GM19328 (cell line): Measurements from ENCODE around the gene CYP4F11.
"Not testable (repeated sequence)": the region's sequence is repeated elsewhere in the genome, so short reads cannot be mapped to it uniquely, and the experiment has no call there.

Experiments used
- ATAC-seq: cut with Tn5 transposase; IDR thresholded peaks from one replicate; pipeline ENCODE4 v1.9.1; 2021; ENCODE audit warnings: mild to moderate bottlenecking, moderate library complexity; ENCODE audit not compliant: unreplicated experiment

The CYP4F11 gene, protein sequence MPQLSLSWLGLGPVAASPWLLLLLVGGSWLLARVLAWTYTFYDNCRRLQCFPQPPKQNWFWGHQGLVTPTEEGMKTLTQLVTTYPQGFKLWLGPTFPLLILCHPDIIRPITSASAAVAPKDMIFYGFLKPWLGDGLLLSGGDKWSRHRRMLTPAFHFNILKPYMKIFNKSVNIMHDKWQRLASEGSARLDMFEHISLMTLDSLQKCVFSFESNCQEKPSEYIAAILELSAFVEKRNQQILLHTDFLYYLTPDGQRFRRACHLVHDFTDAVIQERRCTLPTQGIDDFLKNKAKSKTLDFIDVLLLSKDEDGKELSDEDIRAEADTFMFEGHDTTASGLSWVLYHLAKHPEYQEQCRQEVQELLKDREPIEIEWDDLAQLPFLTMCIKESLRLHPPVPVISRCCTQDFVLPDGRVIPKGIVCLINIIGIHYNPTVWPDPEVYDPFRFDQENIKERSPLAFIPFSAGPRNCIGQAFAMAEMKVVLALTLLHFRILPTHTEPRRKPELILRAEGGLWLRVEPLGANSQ

DNA sequence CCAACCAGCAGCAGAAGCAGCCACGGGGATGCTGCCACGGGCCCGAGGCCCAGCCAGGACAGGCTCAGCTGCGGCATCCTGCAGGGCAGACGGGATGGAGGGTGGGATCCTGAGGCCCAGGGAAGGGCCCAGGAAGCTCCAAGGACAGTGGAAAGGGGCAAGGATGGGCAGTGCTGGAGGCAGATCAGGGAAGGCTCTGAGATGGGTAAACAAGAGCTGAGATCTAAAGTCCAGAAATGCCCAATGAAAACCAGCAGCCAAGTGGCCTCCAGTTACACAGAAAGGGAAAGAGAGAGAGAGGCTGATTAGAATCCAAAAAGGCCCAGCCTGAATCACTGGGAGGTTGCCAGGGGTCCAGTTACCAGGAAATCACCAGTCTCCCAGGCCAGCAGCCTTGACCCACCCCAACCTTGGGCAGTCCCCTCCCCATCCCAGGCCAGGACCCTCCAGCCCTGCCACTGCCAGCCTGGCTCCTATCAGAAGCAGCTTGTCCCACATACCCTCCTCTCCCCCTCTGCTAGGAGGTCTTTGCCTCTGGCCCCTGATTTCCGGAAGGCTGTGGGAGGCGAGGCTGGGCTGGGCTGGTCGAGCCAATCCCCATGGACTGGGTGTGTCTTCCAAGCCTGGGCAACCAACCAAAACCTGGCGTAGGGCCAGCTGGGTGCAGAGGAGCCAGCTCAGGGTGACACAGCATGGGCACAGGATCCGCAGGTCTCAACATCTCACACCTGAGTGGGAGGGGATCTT is at the start of gene CYP4F11:
CYP4F11 (minus strand) TSS at position 198 of the 747 bp plus-strand sequence; CDS start at position 77, 121 bp downstream.
- no peak for ATAC-seq

DNA sequence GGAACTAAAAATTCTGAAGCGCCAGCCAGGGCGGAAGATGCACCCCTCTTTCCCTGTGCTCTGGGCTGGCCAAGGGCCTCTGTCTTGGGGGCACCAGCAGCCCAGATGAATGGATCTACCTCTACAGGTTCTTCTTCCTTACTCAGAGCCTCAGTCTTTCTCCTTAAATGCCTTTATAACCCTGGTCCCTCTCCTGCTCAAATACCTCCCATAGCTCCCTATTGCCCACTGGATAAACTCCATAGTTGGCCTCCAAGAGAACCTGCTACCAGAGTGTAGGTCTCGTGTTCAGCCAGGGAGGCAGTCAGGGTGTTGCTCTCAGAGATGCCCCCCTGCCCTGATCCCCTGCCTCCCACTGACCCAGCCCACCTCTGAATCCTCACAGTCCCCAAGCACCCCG is 45.0 kb upstream of the CYP4F11 start:
- no peak for ATAC-seq

DNA sequence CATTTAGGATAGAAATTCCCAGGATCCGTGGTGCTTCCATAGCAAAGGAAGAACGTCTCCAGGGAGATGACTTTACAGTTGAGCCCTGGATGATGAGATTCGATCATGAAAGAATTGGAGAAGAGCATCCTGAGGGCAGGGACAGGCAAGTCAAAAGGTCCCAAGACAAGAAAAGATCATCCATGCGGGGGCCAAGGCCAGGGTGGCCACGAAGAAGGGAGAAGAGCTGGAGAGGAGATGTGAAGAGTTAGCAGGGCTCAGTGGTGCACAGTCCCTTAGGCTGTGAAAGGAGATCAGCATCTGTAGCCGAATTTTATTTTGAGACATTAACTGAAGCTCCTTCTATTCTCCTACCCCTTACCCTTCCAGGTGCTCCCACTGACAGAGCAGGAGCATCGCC is 43.4 kb upstream of the CYP4F11 start:
- ATAC-seq: no peak

DNA sequence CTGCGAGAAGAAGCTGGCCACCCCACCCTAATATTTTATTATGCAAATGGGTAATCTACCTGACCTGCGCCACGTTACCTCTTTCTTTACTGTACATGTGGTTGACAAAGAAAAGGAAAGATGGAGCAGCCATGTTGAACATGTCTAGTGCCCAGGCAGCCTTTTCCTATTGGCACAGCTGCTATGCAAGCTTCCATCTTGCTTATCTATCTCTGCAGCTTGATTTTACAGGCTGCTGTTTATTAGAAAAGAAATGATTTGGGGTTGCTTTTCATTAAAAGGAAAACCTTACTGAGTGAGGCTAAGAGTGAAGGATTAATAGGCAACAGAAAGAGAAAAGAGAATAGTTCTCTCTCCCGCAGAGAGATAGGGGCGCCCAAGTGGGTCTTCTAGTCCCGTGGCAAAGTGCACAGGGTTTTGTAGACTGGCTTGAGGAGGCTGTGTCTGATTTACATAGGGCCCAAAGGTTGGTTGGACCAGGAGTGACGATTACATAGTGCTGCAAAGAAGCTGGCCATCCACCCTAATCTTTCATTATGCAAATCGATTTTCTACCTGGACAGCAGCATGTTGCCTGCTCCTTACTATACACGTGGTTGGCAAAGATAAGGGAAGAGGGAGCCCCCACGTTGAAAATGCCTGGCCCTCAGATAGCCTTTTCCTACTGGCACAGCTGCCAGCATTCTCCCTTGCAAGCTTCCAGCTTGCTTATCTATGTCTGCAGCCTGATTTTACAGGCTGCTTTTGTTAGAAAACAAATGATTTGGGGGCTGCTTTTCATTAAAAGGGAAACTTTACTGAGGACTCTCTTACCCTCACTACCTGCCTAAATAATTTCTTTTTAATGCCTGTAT is 42.7 kb upstream of the CYP4F11 start:
- ATAC-seq: no peak

DNA sequence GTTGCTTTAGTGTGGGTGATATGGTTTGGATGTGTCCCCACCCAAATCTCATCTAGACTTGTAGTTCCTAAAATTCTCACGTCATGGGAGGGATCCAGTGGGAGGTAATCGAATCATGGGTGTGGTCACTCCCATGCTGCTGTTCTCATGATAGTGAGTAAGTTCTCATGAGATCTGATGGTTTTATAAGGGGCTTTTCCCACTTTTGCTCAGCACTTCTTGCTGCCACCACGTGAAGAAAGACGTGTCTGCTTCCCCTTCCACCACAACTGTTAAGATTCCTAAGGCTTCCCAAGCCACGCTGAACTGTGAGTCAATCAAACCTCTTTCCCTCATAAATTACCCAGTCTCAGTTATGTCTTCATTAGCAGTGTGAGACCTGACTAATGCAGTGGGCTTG is 40.5 kb upstream of the CYP4F11 start:
- ATAC-seq: no peak

DNA sequence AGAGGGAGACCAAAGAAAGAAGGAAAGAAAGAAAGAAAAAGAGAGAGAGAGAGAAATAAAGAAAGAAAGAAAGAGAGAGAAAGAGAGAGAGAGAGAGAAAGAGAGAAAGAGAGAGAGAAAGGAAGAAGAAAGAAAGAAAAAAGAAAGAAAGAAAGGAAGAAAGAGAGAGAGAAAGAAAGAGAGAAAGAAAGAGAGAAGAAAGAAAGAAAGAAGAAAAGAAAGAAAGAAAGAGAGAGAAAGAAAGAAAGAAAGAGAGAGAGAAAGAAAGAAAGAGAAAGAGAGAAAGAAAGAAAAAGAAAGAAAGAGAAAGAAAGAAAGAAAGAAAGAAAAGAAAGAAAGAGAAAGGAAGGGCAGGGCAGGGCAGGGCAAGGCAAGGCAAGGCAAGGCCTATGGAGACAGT is 37.7 kb upstream of the CYP4F11 start:
- ATAC-seq: not testable (repeated sequence)

DNA sequence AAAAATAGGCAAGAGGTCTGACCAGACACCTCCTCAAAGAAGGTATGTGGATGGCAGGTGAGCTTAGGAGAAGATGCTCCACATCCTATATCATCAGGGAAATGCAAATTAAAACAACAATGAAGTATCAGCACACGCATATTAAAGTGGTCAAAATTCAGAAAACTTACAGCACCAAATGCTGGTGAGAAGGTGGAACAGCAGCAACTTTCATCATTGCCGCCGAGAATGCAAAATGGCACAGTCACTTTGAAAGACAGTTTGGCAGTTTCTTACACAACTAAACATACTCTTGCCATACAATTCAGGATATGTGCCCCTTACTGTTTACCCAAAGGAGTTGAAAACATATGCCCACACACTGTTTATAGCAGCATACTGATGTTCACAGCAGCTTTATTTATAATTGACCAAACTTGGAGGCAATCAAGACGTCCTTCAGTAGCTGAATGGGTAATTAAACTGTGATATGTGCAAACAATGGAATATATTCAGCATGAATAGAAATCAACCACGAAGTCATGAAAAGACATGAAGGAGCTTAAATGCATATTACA is 37.0 kb upstream of the CYP4F11 start:
- ATAC-seq: no peak

DNA sequence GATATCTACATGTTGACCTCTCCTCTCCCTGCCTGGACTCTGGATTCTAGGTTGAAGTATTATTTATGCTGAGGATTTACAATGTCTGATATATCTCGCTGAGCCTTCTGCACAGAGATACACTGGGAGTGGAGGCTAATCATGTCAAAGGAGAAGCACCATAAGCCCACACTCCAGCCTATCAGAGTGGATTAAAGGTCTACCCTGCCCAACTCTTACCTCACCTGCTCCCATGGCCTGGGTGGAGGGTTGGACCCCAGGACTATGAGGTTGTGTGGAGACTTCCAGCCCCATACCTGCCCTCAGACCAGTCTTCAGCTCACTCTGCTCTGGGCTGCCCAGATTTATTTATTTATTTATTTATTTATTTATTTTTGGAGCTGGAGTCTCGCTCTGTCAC is 29.9 kb upstream of the CYP4F11 start:
- ATAC-seq: no peak

DNA sequence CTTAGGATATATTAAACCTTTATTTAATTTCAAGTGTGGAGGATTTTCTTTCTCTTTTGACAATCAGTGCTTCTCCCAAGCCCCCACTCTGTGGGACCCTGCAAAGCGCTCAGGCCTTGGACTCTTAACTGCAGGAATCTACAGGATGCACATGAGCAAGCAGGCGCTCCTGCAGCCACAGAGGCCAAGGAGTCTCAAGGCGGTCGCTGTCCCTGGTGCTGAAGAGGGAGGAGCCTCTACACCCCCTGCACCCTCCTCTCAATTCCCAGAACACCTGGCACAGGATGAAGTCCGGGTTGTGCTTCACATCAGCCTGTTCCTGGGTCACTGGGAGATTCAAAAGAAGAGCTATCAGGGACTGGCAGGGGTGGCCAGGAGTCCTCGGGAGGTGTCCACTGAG is 28.0 kb upstream of the CYP4F11 start:
- ATAC-seq: no peak

DNA sequence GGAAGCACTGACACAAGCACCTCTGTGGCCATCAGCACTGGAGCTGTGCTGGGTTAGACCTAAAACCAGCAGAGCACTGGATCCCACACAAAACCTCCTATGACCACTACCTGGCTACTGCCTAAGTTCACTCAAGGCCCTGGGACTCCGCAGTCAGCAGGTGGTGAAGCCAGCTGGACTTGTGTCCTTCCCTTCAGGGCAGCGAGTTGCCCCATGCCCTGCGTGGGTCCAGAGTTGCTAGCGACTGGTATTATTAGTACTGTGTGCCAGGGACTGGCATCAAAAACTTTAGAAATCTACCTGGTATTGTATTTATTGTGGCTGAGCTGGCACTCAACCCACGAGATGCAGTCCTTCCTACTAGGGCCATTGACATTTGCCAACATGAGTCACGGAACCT is 20.5 kb upstream of the CYP4F11 start:
- no peak for ATAC-seq

DNA sequence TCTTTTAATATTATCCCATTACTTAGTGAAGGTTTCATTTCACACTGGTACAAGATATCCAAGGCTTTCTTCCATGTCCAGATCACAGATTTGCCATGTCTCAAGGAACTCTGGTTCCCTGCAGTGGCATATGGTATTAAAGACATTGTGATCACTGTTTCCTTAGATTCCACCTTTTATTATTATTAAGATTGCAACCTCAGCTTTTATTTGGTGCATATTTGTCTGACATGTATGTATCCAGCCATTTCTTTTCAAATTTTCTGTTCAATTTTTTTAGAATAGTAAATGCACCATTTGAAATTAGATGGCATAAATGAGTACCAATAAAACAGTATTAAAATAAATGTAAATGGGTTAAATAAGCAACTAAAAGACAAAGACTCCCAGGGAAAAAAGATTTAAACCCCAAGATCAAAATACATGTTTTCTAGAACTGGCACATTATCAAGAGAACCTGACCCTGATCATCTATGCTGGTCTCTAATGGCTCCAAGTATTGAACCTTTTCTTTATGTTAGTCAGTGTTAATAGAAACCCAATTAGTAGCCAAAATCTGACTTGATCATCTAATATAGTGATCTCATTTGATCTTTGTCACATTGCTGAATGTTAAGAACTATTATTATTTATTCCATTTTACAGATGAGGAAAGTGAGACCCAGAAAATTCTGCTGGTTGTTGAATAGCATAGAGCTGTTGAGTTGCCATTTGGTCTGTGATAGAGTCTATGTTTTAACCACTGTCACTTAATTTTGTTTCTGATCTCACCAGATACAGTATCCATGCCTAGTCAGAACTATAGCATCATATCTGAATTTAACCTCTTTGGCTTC is 14.1 kb upstream of the CYP4F11 start, which contains the start of gene OR10H4:
OR10H4 (plus strand) TSS at position 786 of the 836 bp plus-strand sequence; CDS start at position 786, 0 bp downstream.
- ATAC-seq: no peak

DNA sequence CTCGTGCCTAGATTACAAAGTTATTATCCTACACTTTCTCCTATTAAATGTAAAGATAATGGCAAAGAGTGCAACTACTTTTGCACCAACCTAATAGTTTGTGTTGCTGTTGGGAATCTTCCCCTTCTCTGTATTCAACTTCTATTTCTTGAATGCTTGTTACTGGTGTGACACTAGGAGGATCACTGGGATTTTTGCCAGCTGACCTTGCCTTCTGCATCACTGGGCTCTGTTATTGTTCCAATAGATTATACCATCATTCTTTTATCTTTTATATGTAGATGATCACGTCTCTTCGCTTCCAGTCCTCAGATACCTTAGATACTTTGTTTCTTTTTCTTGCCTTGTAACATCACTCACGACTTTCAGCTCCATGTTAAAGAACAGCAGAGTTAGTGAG is 11.0 kb upstream of the CYP4F11 start:
- ATAC-seq: no peak

DNA sequence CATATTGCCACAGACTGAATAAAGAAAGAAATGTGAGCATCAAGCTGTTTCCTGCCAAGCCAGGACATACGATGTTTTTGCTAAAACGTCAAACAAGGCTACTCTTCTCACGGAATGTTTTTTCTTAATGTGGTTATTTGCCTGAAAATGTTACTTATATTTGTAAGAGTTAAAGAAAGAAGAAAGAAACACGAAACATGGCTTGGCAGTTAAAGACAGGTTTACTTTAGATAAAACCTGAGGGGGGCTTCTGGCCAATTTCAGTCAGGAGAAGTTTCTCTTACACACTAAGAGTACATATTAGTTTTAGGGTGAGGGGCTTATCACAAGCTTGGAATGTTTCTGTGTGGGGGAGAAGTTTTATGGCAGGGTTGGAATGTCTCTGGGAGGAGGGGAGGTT is 10.1 kb upstream of the CYP4F11 start:
- no peak for ATAC-seq

DNA sequence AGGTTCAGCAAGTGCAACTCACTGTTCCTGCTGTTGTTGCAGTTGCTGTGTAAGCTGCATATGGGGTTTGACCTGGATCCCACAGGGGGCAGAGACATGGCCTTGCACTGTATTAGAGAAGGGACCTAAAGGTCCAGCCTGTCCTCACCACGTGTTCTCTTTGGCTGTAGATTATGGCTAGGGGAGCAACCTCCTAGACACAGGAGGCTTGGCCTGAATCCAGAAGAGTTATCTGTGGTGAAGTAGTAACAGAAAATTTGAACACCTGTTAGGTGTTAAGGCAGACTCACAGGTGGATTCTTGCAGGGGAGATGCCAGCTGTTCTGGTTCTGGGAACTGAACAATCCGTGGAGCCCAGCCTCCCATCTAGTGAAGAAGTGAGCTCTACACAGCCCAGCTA is 3.4 kb upstream of the CYP4F11 start:
- no peak for ATAC-seq

DNA sequence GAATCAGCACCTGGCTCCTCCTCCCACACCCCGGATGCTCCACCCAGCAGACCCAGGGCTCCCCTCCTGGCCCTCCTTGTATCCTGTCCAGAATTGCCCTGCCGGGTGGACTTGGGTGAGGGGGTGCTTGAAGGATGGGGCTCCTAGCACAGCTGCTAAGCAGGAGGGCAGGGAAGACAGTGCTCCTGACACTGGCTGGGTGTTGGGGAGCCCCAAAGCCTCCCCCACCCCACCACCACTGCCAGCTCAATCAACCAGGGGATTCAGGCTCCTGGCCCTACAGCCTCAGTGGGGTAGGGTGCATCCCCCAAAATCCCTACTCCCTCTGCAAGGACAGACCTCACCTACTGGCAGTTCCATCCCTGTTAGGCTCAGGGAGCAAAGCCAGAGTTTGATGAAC is 2.6 kb upstream of the CYP4F11 start:
- ATAC-seq: no peak

DNA sequence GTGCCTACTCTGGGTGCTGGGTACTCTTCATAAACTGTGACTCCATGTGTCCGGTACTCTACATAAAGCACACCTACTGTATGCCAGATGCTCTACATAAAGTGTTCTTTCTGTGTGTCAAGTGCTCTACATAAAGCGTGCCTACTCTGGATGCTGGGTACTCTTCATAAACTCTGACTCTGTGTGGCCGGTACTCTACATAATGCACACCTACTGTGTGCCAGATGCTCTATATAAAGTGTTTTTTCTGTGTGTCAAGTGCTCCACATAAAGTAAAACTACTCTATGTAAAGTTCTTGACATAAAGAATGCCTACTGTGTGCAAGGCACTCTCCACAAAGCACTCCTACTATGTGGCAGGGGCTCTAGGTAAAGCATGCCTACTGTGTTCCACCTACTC is 1.8 kb upstream of the CYP4F11 start:
- ATAC-seq: no peak

DNA sequence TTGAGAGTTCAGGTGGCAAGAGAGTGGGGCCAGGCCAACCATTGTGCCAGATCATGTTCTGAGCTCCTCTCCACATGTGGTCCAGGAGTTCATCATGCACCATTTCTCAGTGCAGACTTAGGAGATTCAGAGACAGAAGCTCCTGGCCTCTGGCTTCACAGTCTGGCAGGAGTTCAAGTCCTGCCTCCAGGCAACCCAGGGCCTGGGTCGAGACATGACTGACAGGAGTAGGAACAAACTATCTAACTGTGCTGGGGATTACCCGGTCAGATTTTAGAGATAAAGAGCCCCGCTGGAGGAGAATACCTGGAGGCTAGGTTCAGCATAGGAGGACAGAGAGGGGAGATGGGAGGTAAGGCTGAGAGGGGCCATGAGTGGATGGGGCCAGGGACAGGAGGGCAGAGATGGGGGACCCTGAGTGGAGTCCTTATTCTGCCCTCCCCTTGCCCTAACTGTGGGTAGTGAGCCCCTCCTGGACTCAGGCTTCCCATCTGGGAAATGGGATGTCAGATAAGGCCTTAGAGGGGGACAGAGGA is 906 bp upstream of the CYP4F11 start:
- no peak for ATAC-seq

DNA sequence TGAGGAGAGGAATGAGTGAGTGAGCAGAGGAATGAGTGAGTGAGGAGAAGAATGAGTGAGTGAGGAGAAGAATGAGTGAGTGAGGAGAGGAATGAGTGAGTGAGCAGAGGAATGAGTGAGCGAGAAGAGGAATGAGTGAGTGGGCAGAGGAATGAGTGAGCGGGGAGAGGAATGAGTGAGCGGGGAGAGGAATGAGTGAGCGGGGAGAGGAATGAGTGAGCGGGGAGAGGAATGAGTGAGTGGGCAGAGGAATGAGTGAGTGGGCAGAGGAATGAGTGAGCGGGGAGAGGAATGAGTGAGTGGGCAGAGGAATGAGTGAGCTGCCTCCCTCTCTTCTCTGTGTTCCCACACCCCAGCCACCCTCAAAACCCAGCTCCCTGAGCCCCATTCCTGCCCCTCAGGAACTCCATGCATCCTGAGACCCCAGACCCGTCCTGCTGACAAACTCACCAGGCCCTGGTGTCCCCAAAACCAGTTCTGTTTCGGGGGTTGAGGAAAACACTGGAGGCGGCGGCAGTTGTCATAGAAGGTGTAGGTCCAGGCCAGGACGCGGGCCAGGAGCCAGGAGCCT is 483 bp downstream of the CYP4F11 start:
- not testable (repeated sequence) for ATAC-seq

DNA sequence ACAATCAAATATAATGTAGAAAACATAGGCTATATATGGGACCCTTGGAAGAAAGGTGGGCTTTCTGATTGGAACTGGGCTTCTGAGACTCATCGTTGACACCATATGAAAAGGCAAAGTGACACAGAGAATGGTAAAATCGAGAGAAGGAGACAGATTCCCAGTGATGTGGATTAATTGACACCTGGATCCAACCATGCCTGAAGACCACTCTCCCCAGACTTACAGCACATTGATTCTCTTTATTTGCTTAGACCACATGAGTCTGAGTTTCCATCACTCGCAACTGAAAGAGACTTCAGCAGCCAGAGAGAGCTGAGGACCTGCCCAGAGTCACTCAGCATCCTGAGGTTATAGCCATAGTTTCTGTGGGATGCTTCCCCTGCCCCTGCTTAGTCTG is 6.0 kb downstream of the CYP4F11 start:
- no peak for ATAC-seq
